PFSK-1 (cell line): ENCODE measurements around the gene ACAA1.

Source experiments
- FOXP2 ChIP-seq: optimal IDR thresholded peaks from 2 replicates; pipeline ENCODE3; 2011; ENCODE audit warnings: borderline replicate concordance, control low read depth, inconsistent platforms; ENCODE audit not compliant: insufficient read depth; ENCODE audit errors: extremely low read length, extremely low read depth
- POLR2AphosphoS5 ChIP-seq: IDR thresholded peaks from 2 replicates; pipeline ENCODE4 v1.6.1; 2012; ENCODE audit warnings: low read depth, mild to moderate bottlenecking, control low read depth, low read length, moderate library complexity
- REST ChIP-seq, 2 experiments: IDR thresholded peaks; 2 replicates each; pipeline versions ENCODE4 v1.6.1 to v1.8.0; 2011 to 2012; ENCODE audit warnings: low read depth in 2 of 2, low read length in 2 of 2, control low read depth in 1 of 2, inconsistent platforms in 1 of 2, mild to moderate bottlenecking in 1 of 2, moderate library complexity in 1 of 2; ENCODE audit not compliant: insufficient read depth in 1 of 2
- SIN3A ChIP-seq: IDR thresholded peaks from 2 replicates; pipeline ENCODE4 v1.6.1; 2012; ENCODE audit warnings: mild to moderate bottlenecking, low read length, moderate library complexity, borderline replicate concordance; ENCODE audit not compliant: insufficient read depth
- TAF1 ChIP-seq: IDR thresholded peaks from 2 replicates; pipeline ENCODE4 v1.6.1; 2012; ENCODE audit warnings: low read length, control low read depth, borderline replicate concordance; ENCODE audit not compliant: insufficient read depth

ACAA1 gene

GRCh38 chr3:38142959-38143358 is 6.0 kb upstream of the ACAA1 start:
- no peak for TF ChIP-seq POLR2AphosphoS5
- no peak for TF ChIP-seq FOXP2
- TF ChIP-seq REST (IDR thresholded peaks at IDR 0.05; ENCODE audit: insufficient read depth in 1 of 2, low read depth in 2 of 2, low read length in 2 of 2), result no peak
- no peak for TF ChIP-seq SIN3A
- no peak for TF ChIP-seq TAF1

GRCh38 chr3:38141952-38142273 is 5.0 kb upstream of the ACAA1 start:
- TF ChIP-seq TAF1, result no peak
- TF ChIP-seq POLR2AphosphoS5, result no peak
- TF ChIP-seq SIN3A, result no peak
- TF ChIP-seq REST (IDR thresholded peaks at IDR 0.05; ENCODE audit: insufficient read depth in 1 of 2, low read depth in 2 of 2, low read length in 2 of 2), result no peak
- no peak for TF ChIP-seq FOXP2

- TF ChIP-seq FOXP2 (no peak), SIN3A (no peak), REST (IDR thresholded peaks at IDR 0.05; ENCODE audit: insufficient read depth in 1 of 2, low read depth in 2 of 2, low read length in 2 of 2) (no peak), POLR2AphosphoS5 (no peak)
Measured at GRCh38 chr3:38141173-38141951, 4.4 kb upstream of the ACAA1 start.

- no peak for TF ChIP-seq TAF1
- TF ChIP-seq REST (IDR thresholded peaks at IDR 0.05; ENCODE audit: insufficient read depth in 1 of 2, low read depth in 2 of 2, low read length in 2 of 2), result no peak
Measured at GRCh38 chr3:38140326-38141172, 3.6 kb upstream of the ACAA1 start.
